ENCODE data around the gene NRCAM.

The NRCAM gene

GRCh38 chr7:108135446-108136190 is 320.6 kb downstream of the NRCAM start:
- POLR2A ChIA-PET, result no interaction called here
- Histone ChIP-seq H3K27ac (ENCODE audit: extremely low read depth, low read depth, low read length) (no peak overlapping the region), H3K36me3 (ENCODE audit: control insufficient read depth in 2 of 2, insufficient read depth in 1 of 2, low read length in 2 of 2) (no peaks in the 10 kb centered on the region), H3K4me1 (ENCODE audit: control insufficient read depth, insufficient read depth, low read length) (no peaks in the 10 kb centered on the region), H3K4me3 (ENCODE audit: low read depth, low read length) (no peak overlapping the region), H3K9me3 (ENCODE audit: control insufficient read depth, insufficient read depth, low read depth, low read length) (no peaks in the 10 kb centered on the region)
- CTCF ChIA-PET, result interaction anchor here (0.6 to 1.3 kb wide), 3 partner anchors 10 to 250 kb away, joined by 4 to 9 read pairs (median 6); no protein-coding TSS in a partner anchor
- TF ChIP-seq SALL2 (tag by site-specific recombination; IDR thresholded peaks at IDR 0.05; ENCODE audit: borderline replicate concordance), result no peak
- no peak for TF ChIP-seq ZNF121 (tag by site-specific recombination; IDR thresholded peaks at IDR 0.05)
- no peak for TF ChIP-seq ZNF391 (tag by site-specific recombination; IDR thresholded peaks at IDR 0.05; ENCODE audit: borderline replicate concordance, low read depth)
- TF ChIP-seq SP7 (tag by site-specific recombination; IDR thresholded peaks at IDR 0.05), result no peak
- TF ChIP-seq ZNF692 (tag by site-specific recombination; IDR thresholded peaks at IDR 0.05), result no peak
- no peak for TF ChIP-seq REPIN1 (tag by site-specific recombination; IDR thresholded peaks at IDR 0.05; ENCODE audit: low read depth)

DNA sequence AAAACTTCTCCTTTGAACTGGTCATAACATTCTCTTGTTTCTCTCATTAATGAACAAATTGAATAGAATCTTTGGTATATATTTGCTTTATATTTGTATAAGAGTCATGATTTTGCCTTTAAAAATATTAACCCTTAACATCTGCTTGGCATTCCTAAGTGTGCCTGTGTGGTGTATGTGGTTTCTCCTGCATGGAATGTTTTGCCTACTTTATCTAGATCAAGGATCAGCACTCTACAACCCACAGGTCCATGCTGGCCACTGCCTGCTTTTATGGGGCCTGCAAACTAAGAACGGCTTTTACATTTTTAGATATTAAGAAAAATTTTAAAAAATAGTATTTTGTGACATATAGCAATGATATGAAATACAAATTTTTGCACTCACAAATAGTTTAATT is 321.8 kb downstream of the NRCAM start:
- no peaks in the 10 kb centered on the region for H3K36me3 ChIP-seq (ENCODE audit: control insufficient read depth in 2 of 2, insufficient read depth in 1 of 2, low read length in 2 of 2)
- ChIA-PET CTCF (interaction anchor here (0.6 kb wide), 2 partner anchors 26 to 352 kb away, joined by 3 to 5 read pairs; no protein-coding TSS in a partner anchor), POLR2A (no interaction called here)
- no peak overlapping the region for H3K27ac ChIP-seq (ENCODE audit: extremely low read depth, low read depth, low read length)
- no peak overlapping the region for H3K4me3 ChIP-seq (ENCODE audit: low read depth, low read length)
- H3K4me1 ChIP-seq (ENCODE audit: control insufficient read depth, insufficient read depth, low read length), result no peaks in the 10 kb centered on the region
- no peak for TF ChIP-seq ZNF121 (tag by site-specific recombination; IDR thresholded peaks at IDR 0.05)
- no peak for TF ChIP-seq HOXD13 (CRISPR knock-in tag; IDR thresholded peaks at IDR 0.05; ENCODE audit: borderline replicate concordance)
- TF ChIP-seq ZFP3 (tag by site-specific recombination; IDR thresholded peaks at IDR 0.05; ENCODE audit: low read depth), result no peak
- no peak for TF ChIP-seq OVOL3 (tag by site-specific recombination; IDR thresholded peaks at IDR 0.05)
- no peak for TF ChIP-seq ZNF777 (tag by site-specific recombination; IDR thresholded peaks at IDR 0.05; ENCODE audit: borderline replicate concordance)
- TF ChIP-seq ZNF23 (tag by site-specific recombination; IDR thresholded peaks at IDR 0.05; ENCODE audit: borderline replicate concordance), result no peak
- no peak for TF ChIP-seq ZNF223 (tag by site-specific recombination; IDR thresholded peaks at IDR 0.05)
- TF ChIP-seq ZNF394 (tag by site-specific recombination; IDR thresholded peaks at IDR 0.05; ENCODE audit: borderline replicate concordance), result no peak
- TF ChIP-seq ZNF366 (tag by site-specific recombination; conservative IDR thresholded peaks at IDR 0.05), result no peak
- TF ChIP-seq ZNF792 (tag by site-specific recombination; IDR thresholded peaks at IDR 0.05), result no peak
- TF ChIP-seq, protein P1, sequence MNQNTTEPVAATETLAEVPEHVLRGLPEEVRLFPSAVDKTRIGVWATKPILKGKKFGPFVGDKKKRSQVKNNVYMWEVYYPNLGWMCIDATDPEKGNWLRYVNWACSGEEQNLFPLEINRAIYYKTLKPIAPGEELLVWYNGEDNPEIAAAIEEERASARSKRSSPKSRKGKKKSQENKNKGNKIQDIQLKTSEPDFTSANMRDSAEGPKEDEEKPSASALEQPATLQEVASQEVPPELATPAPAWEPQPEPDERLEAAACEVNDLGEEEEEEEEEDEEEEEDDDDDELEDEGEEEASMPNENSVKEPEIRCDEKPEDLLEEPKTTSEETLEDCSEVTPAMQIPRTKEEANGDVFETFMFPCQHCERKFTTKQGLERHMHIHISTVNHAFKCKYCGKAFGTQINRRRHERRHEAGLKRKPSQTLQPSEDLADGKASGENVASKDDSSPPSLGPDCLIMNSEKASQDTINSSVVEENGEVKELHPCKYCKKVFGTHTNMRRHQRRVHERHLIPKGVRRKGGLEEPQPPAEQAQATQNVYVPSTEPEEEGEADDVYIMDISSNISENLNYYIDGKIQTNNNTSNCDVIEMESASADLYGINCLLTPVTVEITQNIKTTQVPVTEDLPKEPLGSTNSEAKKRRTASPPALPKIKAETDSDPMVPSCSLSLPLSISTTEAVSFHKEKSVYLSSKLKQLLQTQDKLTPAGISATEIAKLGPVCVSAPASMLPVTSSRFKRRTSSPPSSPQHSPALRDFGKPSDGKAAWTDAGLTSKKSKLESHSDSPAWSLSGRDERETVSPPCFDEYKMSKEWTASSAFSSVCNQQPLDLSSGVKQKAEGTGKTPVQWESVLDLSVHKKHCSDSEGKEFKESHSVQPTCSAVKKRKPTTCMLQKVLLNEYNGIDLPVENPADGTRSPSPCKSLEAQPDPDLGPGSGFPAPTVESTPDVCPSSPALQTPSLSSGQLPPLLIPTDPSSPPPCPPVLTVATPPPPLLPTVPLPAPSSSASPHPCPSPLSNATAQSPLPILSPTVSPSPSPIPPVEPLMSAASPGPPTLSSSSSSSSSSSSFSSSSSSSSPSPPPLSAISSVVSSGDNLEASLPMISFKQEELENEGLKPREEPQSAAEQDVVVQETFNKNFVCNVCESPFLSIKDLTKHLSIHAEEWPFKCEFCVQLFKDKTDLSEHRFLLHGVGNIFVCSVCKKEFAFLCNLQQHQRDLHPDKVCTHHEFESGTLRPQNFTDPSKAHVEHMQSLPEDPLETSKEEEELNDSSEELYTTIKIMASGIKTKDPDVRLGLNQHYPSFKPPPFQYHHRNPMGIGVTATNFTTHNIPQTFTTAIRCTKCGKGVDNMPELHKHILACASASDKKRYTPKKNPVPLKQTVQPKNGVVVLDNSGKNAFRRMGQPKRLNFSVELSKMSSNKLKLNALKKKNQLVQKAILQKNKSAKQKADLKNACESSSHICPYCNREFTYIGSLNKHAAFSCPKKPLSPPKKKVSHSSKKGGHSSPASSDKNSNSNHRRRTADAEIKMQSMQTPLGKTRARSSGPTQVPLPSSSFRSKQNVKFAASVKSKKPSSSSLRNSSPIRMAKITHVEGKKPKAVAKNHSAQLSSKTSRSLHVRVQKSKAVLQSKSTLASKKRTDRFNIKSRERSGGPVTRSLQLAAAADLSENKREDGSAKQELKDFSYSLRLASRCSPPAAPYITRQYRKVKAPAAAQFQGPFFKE (tag by site-specific recombination; IDR thresholded peaks at IDR 0.05; ENCODE audit: borderline replicate concordance), result no peak
- TF ChIP-seq ZNF292 (tag by site-specific recombination; IDR thresholded peaks at IDR 0.05; ENCODE audit: borderline replicate concordance, low read depth), result no peak
- TF ChIP-seq ZNF621 (tag by site-specific recombination; IDR thresholded peaks at IDR 0.05), result no peak
- no peak for TF ChIP-seq ZFP69B (tag by site-specific recombination; IDR thresholded peaks at IDR 0.05)
- no peak for TF ChIP-seq ZNF169 (tag by site-specific recombination; IDR thresholded peaks at IDR 0.05)
- TF ChIP-seq ZFP37 (tag by site-specific recombination; IDR thresholded peaks at IDR 0.05), result no peak
- H3K9me3 ChIP-seq (ENCODE audit: control insufficient read depth, insufficient read depth, low read depth, low read length), result no peaks in the 10 kb centered on the region
